Lower leg skin (tissue), 3 donors: ENCODE results near the gene PDLIM3.

Source experiments
- POLR2A ChIP-seq, 2 donors: fragments of 450-650 bp; IDR thresholded peaks; one replicate each; pipeline ENCODE4 v1.6.1; 2016 to 2017; ENCODE audit warnings: antibody characterized with exemption in 2 of 2, mild to moderate bottlenecking in 1 of 2, moderate library complexity in 1 of 2
- TF ChIP-seq, protein P1 (sequence below), 3 donors: fragments of 450-650 bp; IDR thresholded peaks; one replicate each; pipeline ENCODE4 v1.5.1; 2016; ENCODE audit warnings: antibody characterized with exemption in 3 of 3, mild to moderate bottlenecking in 3 of 3, moderate library complexity in 2 of 3

DNA sequence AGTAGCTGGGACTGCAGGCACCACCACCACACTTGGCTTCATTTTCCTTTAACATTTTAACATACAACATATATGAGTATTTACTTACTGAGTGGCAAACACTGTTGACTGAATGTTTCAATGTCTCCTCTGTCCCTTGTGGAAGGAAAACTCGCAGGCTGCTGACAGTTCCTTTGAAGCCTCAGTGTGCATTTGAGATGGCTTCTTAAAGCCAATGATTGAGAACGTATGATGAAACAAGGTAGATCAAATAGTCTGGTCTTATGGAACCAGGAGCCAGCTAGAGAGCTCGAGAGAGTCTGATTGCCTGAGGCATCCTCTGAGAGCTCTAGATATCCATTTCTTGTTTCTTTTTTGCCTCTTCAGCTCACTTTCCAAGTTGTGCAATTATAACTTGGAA, 43.0 kb upstream of the PDLIM3 start:
- TF ChIP-seq, protein P1, sequence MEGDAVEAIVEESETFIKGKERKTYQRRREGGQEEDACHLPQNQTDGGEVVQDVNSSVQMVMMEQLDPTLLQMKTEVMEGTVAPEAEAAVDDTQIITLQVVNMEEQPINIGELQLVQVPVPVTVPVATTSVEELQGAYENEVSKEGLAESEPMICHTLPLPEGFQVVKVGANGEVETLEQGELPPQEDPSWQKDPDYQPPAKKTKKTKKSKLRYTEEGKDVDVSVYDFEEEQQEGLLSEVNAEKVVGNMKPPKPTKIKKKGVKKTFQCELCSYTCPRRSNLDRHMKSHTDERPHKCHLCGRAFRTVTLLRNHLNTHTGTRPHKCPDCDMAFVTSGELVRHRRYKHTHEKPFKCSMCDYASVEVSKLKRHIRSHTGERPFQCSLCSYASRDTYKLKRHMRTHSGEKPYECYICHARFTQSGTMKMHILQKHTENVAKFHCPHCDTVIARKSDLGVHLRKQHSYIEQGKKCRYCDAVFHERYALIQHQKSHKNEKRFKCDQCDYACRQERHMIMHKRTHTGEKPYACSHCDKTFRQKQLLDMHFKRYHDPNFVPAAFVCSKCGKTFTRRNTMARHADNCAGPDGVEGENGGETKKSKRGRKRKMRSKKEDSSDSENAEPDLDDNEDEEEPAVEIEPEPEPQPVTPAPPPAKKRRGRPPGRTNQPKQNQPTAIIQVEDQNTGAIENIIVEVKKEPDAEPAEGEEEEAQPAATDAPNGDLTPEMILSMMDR (IDR thresholded peaks at IDR 0.05) = no peak
- no peak for TF ChIP-seq POLR2A (IDR thresholded peaks at IDR 0.05)
